Ammon's horn (tissue), 1 donor: ENCODE results near the gene HES1.
"Not testable (repeated sequence)": the region's sequence is repeated elsewhere in the genome, so short reads cannot be mapped to it uniquely, and the experiment has no call there.

Experiments
- DNase-seq: peaks from one replicate; pipeline ENCODE4 v3.0.0-alpha.2; 2016; ENCODE audit warnings: low spot score

HES1 gene

GRCh38 chr3:194141415-194142155 is 5.6 kb downstream of the HES1 start:
- DNase-seq = peak; percentile 80

GRCh38 chr3:194142156-194142910 is 6.4 kb downstream of the HES1 start:
- DNase-seq = no peak

- no peak for DNase-seq
Observed at GRCh38 chr3:194145702-194146101, 9.8 kb downstream of the HES1 start.

- no peak for DNase-seq
Observed at GRCh38 chr3:194147679-194148078, 11.7 kb downstream of the HES1 start.

- peak; percentile 74 for DNase-seq
Observed at GRCh38 chr3:194148383-194148782, 12.4 kb downstream of the HES1 start.

- DNase-seq = no peak
Observed at GRCh38 chr3:194150252-194150934, 14.4 kb downstream of the HES1 start.

GRCh38 chr3:194150935-194151302 is 15.0 kb downstream of the HES1 start:
- DNase-seq = not testable (repeated sequence)

- DNase-seq = no peak
Observed at GRCh38 chr3:194154346-194154745, 18.4 kb downstream of the HES1 start.

- no peak for DNase-seq
Observed at GRCh38 chr3:194156095-194156494, 20.1 kb downstream of the HES1 start.

- no peak for DNase-seq
Observed at GRCh38 chr3:194158942-194159439, 23.0 kb downstream of the HES1 start.

- DNase-seq = no peak
Observed at GRCh38 chr3:194160158-194160557, 24.2 kb downstream of the HES1 start.

- no peak for DNase-seq
Observed at GRCh38 chr3:194161131-194162045, 25.4 kb downstream of the HES1 start.

- no peak for DNase-seq
Observed at GRCh38 chr3:194162070-194162678, 26.2 kb downstream of the HES1 start.

- DNase-seq = no peak
Observed at GRCh38 chr3:194162817-194163584, 27.1 kb downstream of the HES1 start.

- DNase-seq = no peak
Observed at GRCh38 chr3:194163697-194164096, 27.7 kb downstream of the HES1 start.

GRCh38 chr3:194164861-194165260 is 28.9 kb downstream of the HES1 start:
- no peak for DNase-seq

- no peak for DNase-seq
Observed at GRCh38 chr3:194165271-194166018, 29.5 kb downstream of the HES1 start.

- DNase-seq = no peak
Observed at GRCh38 chr3:194166682-194167479, 30.9 kb downstream of the HES1 start.
